Posterior cingulate gyrus (tissue), 11 donors: ENCODE measurements around the gene USP53.
"Not testable (repeated sequence)": the region's sequence is repeated elsewhere in the genome, so short reads cannot be mapped to it uniquely, and the experiment has no call there.

Experiments used
- DNase-seq, 10 donors: peaks; one replicate each; pipeline versions ENCODE4 v3.0.0 to v3.0.0-alpha.2; 2020 to 2021; ENCODE audit warnings: mixed read lengths in 3 of 10
- intact Hi-C: fragments of 100-400 bp; cut with DNase I; formaldehyde crosslinking; loops from one replicate; pipeline ENCODE4 v1.15.1; 2023

The USP53 gene

GRCh38 chr4:119212234-119212963, at the start of gene USP53:
Gene USP53 (plus strand): TSS chr4:119212713. CDS start chr4:119239760, 27,047 bp downstream.
- peak; percentile 82 to 99 (median 94) for DNase-seq
- intact Hi-C loops = loop anchor here (10.0 kb wide), 1 partner anchor 168 kb away; no protein-coding TSS in a partner anchor

DNA sequence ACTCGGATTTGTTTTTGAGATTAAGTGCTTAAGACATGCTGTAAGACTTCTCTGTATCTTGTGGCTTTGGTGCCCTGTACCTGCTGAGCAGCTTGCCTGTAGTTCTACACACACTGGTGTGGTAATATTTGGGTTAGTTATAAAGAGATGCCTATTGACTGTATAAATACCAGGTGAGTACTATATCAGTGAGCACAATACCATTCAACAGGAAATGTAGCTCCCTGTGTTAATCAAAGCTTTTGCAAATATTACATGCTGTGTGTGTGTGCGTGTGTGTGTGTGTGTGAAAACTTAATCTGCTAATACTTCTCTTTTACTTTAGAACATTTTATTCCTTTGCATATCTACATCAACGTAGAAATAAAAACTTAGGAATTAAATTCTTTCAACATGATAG, 46.7 kb upstream of the USP53 start:
- DNase-seq = no peak
- intact Hi-C loops = no loop called here

DNA sequence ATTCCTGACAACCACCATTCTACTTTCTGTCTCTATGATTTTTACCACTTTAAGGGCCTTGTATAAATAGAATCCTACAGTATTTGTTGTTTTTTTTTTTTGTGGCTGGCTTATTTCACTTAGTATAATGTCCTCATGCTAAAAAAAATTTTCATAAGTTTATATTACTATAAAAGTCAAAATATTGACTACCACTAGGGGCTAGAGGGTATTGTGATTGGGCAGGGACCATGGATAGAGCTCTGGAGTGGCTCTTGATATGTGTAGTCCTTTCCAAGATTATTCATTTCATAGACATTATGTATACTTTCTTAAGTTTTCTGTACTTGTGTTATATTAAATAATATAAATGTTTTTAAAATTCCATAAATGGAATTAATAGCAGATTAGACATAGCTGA, 42.3 kb upstream of the USP53 start:
- intact Hi-C loops = no loop called here
- DNase-seq = no peak

- no peak for DNase-seq
Measured at GRCh38 chr4:119172223-119172622, 40.3 kb upstream of the USP53 start.

GRCh38 chr4:119173729-119174361, 38.7 kb upstream of the USP53 start:
- DNase-seq = peak in 3 of 10 donors; percentile 64 to 84 (median 74)
- intact Hi-C loops = not testable (repeated sequence)

More at GRCh38 chr4:119172223-119172622, 40.3 kb upstream of the USP53 start:
- intact Hi-C loops = no loop called here

DNA sequence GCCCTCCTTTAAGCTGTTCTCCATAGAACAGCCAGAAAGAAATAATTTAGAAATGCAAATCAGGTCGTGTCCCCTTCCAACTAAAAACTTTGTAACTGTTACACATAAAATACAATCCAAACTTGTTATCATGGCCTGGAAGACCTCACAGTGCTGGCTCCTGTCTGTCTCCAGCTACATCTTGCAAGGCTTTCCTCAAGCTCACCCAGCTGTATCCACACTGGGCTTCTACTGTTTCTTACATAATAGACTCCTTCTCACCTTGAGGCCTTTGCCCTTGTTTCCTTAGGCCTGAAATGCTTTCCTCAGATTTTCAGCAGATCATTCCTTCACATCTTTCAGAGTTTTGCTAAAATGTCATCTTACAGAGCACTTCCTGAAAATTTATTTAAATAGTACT, 33.5 kb upstream of the USP53 start:
- no peak for DNase-seq
- intact Hi-C loops = no loop called here

GRCh38 chr4:119184128-119184527, 28.4 kb upstream of the USP53 start:
- DNase-seq = no peak
- intact Hi-C loops = no loop called here

DNA sequence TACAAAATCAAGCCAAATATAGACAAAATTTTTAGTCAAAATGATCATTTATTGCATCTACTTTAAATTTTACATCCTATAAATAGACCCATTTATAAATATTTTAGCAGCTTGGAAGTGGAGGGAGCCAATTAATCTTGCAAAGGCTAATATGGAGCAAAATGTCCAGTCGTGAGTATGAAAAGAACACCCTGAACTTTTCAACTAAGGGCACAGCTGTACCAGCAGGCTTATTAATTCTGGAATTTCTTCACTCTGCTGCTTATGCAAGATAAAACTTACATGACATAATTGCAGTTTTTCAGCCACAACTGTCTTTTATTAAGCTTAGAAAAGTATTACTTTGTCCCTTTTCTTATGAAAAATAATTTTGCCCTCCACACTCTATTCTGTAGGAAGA, 22.9 kb upstream of the USP53 start:
- intact Hi-C loops = no loop called here
- no peak for DNase-seq

- intact Hi-C loops = no loop called here
- no peak for DNase-seq
Measured at GRCh38 chr4:119190354-119190753, 22.2 kb upstream of the USP53 start.

DNA sequence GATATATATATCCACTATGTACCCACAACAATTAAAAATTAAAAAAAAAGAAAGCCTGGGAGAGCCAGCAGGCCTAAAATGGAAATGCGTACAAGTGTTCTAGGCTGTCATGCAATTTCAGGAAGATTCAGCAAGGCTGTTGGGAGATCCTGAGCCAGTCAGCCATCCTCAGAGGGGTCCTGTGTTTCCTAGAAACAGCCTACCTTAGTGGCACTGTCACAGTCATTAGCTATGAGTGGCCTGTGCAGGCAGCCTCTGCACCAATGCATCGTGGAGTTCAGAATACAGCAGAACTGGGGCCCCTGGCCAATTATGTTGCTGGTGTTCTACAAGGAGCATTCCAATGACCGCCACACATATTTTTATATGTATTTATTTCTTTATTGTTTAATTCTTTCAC, 21.0 kb upstream of the USP53 start:
- no peak for DNase-seq
- intact Hi-C loops = no loop called here

- no peak for DNase-seq
- intact Hi-C loops = no loop called here
Measured at GRCh38 chr4:119197772-119198212, 14.7 kb upstream of the USP53 start.

DNA sequence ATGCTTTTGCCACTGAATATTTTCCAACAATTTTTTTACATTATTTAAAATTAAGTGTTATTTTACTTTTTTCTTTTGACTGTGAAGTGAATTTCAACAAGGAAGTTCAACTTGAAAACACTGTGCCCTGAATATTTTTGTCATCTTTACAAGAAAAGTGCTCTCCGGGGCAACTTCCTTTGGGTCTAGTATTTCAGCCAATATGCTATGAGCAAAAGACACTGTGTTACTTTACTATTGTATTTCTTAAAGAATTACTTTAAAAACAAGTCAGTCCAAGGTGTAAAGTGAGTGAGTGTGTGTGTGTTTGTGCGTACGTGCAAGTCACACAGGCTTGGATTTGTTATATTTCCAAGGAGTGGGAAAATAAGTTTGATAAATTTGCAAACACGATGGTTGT, 7.6 kb upstream of the USP53 start:
- no peak for DNase-seq
- intact Hi-C loops = no loop called here

GRCh38 chr4:119205690-119206089, 6.8 kb upstream of the USP53 start:
- DNase-seq = no peak
- intact Hi-C loops = no loop called here

DNA sequence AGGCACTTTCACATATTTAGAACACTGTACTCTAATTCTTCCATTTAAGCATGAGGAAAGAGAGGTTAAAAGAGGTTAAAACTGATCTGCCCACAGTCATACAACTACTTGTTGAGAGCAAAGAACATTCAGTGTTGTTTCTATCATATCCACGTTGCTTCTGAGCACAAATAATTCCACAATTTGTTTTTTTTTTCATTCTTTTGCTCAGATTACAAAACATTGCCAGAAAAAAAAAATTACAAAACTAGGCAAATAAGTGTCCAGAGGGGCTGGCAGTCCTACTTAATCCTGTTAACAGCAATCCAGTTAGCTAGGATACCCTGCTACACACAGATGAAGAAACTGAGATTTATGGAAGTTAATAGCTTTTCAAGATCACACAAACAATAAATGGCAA, 6.3 kb upstream of the USP53 start:
- intact Hi-C loops = no loop called here
- DNase-seq = no peak

DNA sequence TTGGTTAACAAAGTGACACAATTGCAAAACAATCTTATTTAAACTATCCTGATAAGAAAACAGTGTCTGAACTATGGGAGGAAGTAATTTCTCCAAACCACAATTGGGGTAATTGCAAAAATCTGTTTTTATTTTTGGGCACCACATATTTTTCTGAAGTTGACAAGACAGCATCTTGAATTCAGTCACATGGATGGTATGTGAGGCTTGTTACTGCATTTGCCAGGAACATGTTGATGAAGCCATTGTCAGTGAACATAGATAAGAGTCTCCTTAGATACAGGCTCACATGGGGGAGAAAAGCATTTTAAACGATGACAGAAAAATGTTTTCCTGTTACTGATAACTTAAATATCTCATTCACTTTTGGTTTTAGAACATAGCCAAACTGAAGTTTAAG, 5.5 kb upstream of the USP53 start:
- no peak for DNase-seq
- intact Hi-C loops = no loop called here

- intact Hi-C loops = no loop called here
- no peak for DNase-seq
Measured at GRCh38 chr4:119209077-119209476, 3.4 kb upstream of the USP53 start.

- no peak for DNase-seq
- intact Hi-C loops = no loop called here
Measured at GRCh38 chr4:119209586-119209985, 2.9 kb upstream of the USP53 start.

DNA sequence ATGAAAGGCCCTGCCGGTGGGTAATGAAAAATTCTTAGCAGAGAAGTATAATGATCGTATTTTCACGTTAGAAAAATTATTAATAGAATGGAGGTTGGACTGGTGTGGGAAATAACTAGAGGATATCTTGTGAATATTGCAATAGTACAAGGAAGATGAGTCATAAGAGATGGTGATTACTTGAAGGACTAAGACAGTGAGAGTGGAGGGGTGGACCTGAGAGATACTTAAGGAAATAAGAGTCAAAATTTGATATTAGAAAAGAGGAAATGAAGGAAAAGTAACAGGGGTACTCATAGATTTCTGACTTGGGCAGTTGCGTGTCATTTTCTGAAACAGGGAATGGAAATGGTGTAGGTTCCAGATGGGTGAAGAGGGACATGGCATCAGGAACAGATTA, 1.7 kb upstream of the USP53 start:
- no peak for DNase-seq

DNA sequence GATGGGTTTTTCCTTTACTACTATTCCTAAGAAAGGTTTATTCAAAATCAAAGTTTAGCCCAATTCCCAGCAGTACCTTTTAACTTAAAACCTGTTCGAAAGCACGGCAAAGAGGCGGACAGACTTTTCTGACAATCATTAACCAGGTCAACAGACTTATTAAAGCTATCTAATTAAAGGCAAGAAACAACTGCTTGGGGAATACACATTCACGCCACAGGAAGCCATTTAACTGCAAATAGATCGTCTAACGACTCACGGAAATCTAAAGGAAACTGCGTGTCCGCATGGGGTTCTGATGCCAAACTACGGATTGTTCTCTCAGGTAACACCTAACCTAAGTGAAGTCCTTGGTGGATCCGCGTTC, 663 bp upstream of the USP53 start:
- no peak for DNase-seq
- intact Hi-C loops = loop anchor here (10.0 kb wide), 1 partner anchor 167 kb away; no protein-coding TSS in a partner anchor

More for the DNA sequence above, 1.7 kb upstream of the USP53 start:
- intact Hi-C loops = loop anchor here (10.0 kb wide), 1 partner anchor 166 kb away; no protein-coding TSS in a partner anchor

- peak; percentile 46 to 97 (median 72) for DNase-seq
- intact Hi-C loops = loop anchor here (10.0 kb wide), 1 partner anchor 168 kb away; no protein-coding TSS in a partner anchor
Measured at GRCh38 chr4:119212964-119213606, 572 bp downstream of the USP53 start.

- intact Hi-C loops = loop anchor here (10.0 kb wide), 1 partner anchor 173 kb away; no protein-coding TSS in a partner anchor
- no peak for DNase-seq
Measured at GRCh38 chr4:119218093-119218492, 5.6 kb downstream of the USP53 start.
